HUES64 (cell line): Measurements from ENCODE around the gene PLCB1.

Experiments
- H3K27ac ChIP-seq: 2 replicates; pipeline ENCODE4 v1.7.0; 2013; ENCODE audit warnings: low read depth, low read length, inconsistent platforms
- H3K27me3 ChIP-seq: 2 replicates; pipeline ENCODE4 v1.6.1; 2013; ENCODE audit warnings: mild to moderate bottlenecking, low read length; ENCODE audit not compliant: insufficient read depth
- H3K36me3 ChIP-seq: 2 replicates; pipeline ENCODE4 v1.6.1; 2013; ENCODE audit warnings: mild to moderate bottlenecking, low read length; ENCODE audit not compliant: insufficient read depth
- H3K4me1 ChIP-seq: 2 replicates; pipeline ENCODE4 v1.6.1; 2013; ENCODE audit warnings: mild to moderate bottlenecking, low read length, moderate library complexity; ENCODE audit not compliant: insufficient read depth
- H3K4me3 ChIP-seq: 2 replicates; pipeline ENCODE4 v1.5.1; 2013; ENCODE audit warnings: mild to moderate bottlenecking, low read length, moderate library complexity
- H3K9ac ChIP-seq: 2 replicates; pipeline ENCODE4 v1.6.1; 2013; ENCODE audit warnings: mild to moderate bottlenecking, low read depth, low read length
- H3K9me3 ChIP-seq: 2 replicates; pipeline ENCODE4 v1.6.1; 2013; ENCODE audit warnings: low read depth, low read length; ENCODE audit not compliant: insufficient read depth
- WGBS: fragments of 150-250, 120-280 bp; methylation state at CpG from one replicate; pipeline ENCODE4 v1.1.7; 2013; ENCODE audit warnings: missing lambda C conversion rate; 5-methylcytosine and 5-hydroxymethylcytosine counted together

PLCB1 gene

GRCh38 chr20:8778387-8778786 is 646.3 kb downstream of the PLCB1 start:
- H3K9me3 ChIP-seq, result no peaks in the 10 kb centered on the region
- no peak overlapping the region for H3K27ac ChIP-seq
- no peaks in the 10 kb centered on the region for H3K36me3 ChIP-seq
- no peaks in the 10 kb centered on the region for H3K4me1 ChIP-seq
- H3K4me3 ChIP-seq, result no peak overlapping the region
- H3K27me3 ChIP-seq, result no peaks in the 10 kb centered on the region
- no peak overlapping the region for H3K9ac ChIP-seq

- no peak overlapping the region for H3K9ac ChIP-seq
- no peak overlapping the region for H3K4me3 ChIP-seq
- no peak overlapping the region for H3K27ac ChIP-seq
These were observed 648.8 kb downstream of the PLCB1 start for GRCh38 chr20:8780915-8781314.

GRCh38 chr20:8782804-8783203 is 650.7 kb downstream of the PLCB1 start:
- no peak overlapping the region for H3K4me3 ChIP-seq
- WGBS, result 94% methylated on average over 1 of the region's 2 CpGs

More at GRCh38 chr20:8780915-8781314, 648.8 kb downstream of the PLCB1 start:
- Histone ChIP-seq H3K4me1 (peaks cover 4% of the 10 kb centered on the region; the same call in 1 of the 2 replicates), H3K27me3 (no peaks in the 10 kb centered on the region), H3K36me3 (no peaks in the 10 kb centered on the region), H3K9me3 (no peaks in the 10 kb centered on the region)

GRCh38 chr20:8783734-8784133 is 651.7 kb downstream of the PLCB1 start:
- Histone ChIP-seq H3K4me3 (no peak overlapping the region), H3K27ac (no peak overlapping the region), H3K4me1 (peaks cover 10% of the 10 kb centered on the region), H3K36me3 (no peaks in the 10 kb centered on the region), H3K9ac (no peak overlapping the region), H3K27me3 (no peaks in the 10 kb centered on the region), H3K9me3 (no peaks in the 10 kb centered on the region)
- WGBS, result no CpG with 5 or more reads among the region's 1 CpG

More at GRCh38 chr20:8782804-8783203, 650.7 kb downstream of the PLCB1 start:
- H3K4me1 ChIP-seq, result peaks cover 4% of the 10 kb centered on the region; the same call in 1 of the 2 replicates
- H3K27ac ChIP-seq, result no peak overlapping the region
- no peaks in the 10 kb centered on the region for H3K36me3 ChIP-seq
- H3K27me3 ChIP-seq, result no peaks in the 10 kb centered on the region
- no peaks in the 10 kb centered on the region for H3K9me3 ChIP-seq
- no peak overlapping the region for H3K9ac ChIP-seq

- WGBS, result 98% methylated on average over 5 of the region's 6 CpGs
- H3K36me3 ChIP-seq, result no peaks in the 10 kb centered on the region
- H3K9ac ChIP-seq, result no peak overlapping the region
- no peaks in the 10 kb centered on the region for H3K27me3 ChIP-seq
- no peak overlapping the region for H3K4me3 ChIP-seq
- no peak overlapping the region for H3K27ac ChIP-seq
- peaks cover 11% of the 10 kb centered on the region for H3K4me1 ChIP-seq
- H3K9me3 ChIP-seq, result no peaks in the 10 kb centered on the region
These were observed 654.3 kb downstream of the PLCB1 start for GRCh38 chr20:8786383-8786782.

- no peak overlapping the region for H3K9ac ChIP-seq
- no peaks in the 10 kb centered on the region for H3K9me3 ChIP-seq
- H3K4me1 ChIP-seq, result peaks cover 11% of the 10 kb centered on the region
- no peaks in the 10 kb centered on the region for H3K36me3 ChIP-seq
- H3K4me3 ChIP-seq, result no peak overlapping the region
- H3K27ac ChIP-seq, result no peak overlapping the region
- 93% methylated on average over 3 of the region's 3 CpGs for WGBS
- no peaks in the 10 kb centered on the region for H3K27me3 ChIP-seq
These were observed 655.0 kb downstream of the PLCB1 start for GRCh38 chr20:8787090-8787489.

GRCh38 chr20:8788275-8788674 is 656.2 kb downstream of the PLCB1 start:
- no peak overlapping the region for H3K9ac ChIP-seq
- no peaks in the 10 kb centered on the region for H3K36me3 ChIP-seq
- H3K4me1 ChIP-seq, result peaks cover 11% of the 10 kb centered on the region
- H3K4me3 ChIP-seq, result no peak overlapping the region
- no peak overlapping the region for H3K27ac ChIP-seq
- WGBS, result 91% methylated on average over 2 of the region's 2 CpGs
- no peaks in the 10 kb centered on the region for H3K9me3 ChIP-seq
- no peaks in the 10 kb centered on the region for H3K27me3 ChIP-seq

GRCh38 chr20:8788831-8789230 is 656.8 kb downstream of the PLCB1 start:
- Histone ChIP-seq H3K4me3 (no peak overlapping the region), H3K9me3 (no peaks in the 10 kb centered on the region), H3K27ac (no peak overlapping the region), H3K9ac (no peak overlapping the region), H3K27me3 (no peaks in the 10 kb centered on the region), H3K36me3 (no peaks in the 10 kb centered on the region), H3K4me1 (peaks cover 11% of the 10 kb centered on the region)

GRCh38 chr20:8790442-8791074 is 658.5 kb downstream of the PLCB1 start:
- Histone ChIP-seq H3K27me3 (no peaks in the 10 kb centered on the region), H3K4me3 (no peak overlapping the region), H3K27ac (no peak overlapping the region), H3K4me1 (peaks cover 8% of the 10 kb centered on the region), H3K36me3 (no peaks in the 10 kb centered on the region), H3K9me3 (no peaks in the 10 kb centered on the region), H3K9ac (no peak overlapping the region)
- 33% methylated on average over 2 of the region's 5 CpGs for WGBS

GRCh38 chr20:8795404-8795803 is 663.3 kb downstream of the PLCB1 start:
- H3K4me1 ChIP-seq, result 0 out of 2 replicates have a peak, but pooled peaks cover 3% of the 10 kb centered on the region
- WGBS, result 93% methylated on average over 6 of the region's 6 CpGs
- no peak overlapping the region for H3K9ac ChIP-seq

GRCh38 chr20:8796088-8796660 is 664.1 kb downstream of the PLCB1 start:
- Histone ChIP-seq H3K4me3 (no peak overlapping the region), H3K9ac (no peak overlapping the region), H3K4me1 (0 out of 2 replicates have a peak, but pooled peaks cover 3% of the 10 kb centered on the region), H3K9me3 (no peaks in the 10 kb centered on the region), H3K27ac (no peak overlapping the region), H3K36me3 (no peaks in the 10 kb centered on the region), H3K27me3 (no peaks in the 10 kb centered on the region)
- 69% methylated on average over 4 of the region's 5 CpGs for WGBS

More at GRCh38 chr20:8795404-8795803, 663.3 kb downstream of the PLCB1 start:
- Histone ChIP-seq H3K9me3 (no peaks in the 10 kb centered on the region), H3K36me3 (no peaks in the 10 kb centered on the region), H3K4me3 (no peak overlapping the region), H3K27me3 (no peaks in the 10 kb centered on the region), H3K27ac (no peak overlapping the region)
